Tibial artery (tissue), 4 donors: Measurements from ENCODE around the gene SGCE.

Source experiments
- DNase-seq, 2 donors: peaks; one replicate each; pipeline ENCODE4 v3.0.0-alpha.2; 2019
- H3K27ac ChIP-seq, 2 donors: fragments of 200-600 bp; sonication (generic) in 1 of 2; 1 replicate in 1 of 2; 2 replicates in 1 of 2; pipeline ENCODE4 v1.5.1; 2018 to 2019; ENCODE audit warnings: mild to moderate bottlenecking in 1 of 2
- H3K27me3 ChIP-seq, 2 donors: fragments of 200-600 bp; sonication (generic) in 1 of 2; one replicate each; pipeline versions ENCODE4 v1.5.1 to v1.6.0; 2016 to 2019
- H3K36me3 ChIP-seq, 3 donors: fragments of 200-600 bp; sonication (generic) in 2 of 3; one replicate each; pipeline ENCODE4 v1.5.1; 2016 to 2019; ENCODE audit warnings: mild to moderate bottlenecking in 2 of 3
- H3K4me1 ChIP-seq, 4 donors: fragments of 200-600 bp; sonication (generic) in 2 of 4; 1 replicate in 3 of 4; 2 replicates in 1 of 4; pipeline ENCODE4 v1.5.1; 2016 to 2019
- H3K4me3 ChIP-seq, 2 donors: fragments of 200-600 bp; sonication (generic) in 1 of 2; 1 replicate in 1 of 2; 2 replicates in 1 of 2; pipeline ENCODE4 v1.5.1; 2018 to 2019; ENCODE audit warnings: mild to moderate bottlenecking in 2 of 2
- H3K9me3 ChIP-seq, 3 donors: fragments of 200-600 bp; sonication (generic) in 1 of 3; one replicate each; pipeline ENCODE4 v1.5.1; 2016 to 2019
- CTCF ChIP-seq, 2 experiments: fragments of 200-600 bp in 1 of 2; fragments of 450-650 bp in 1 of 2; IDR thresholded peaks; one replicate each; pipeline ENCODE4 v1.5.1; 2017 to 2019; ENCODE audit warnings: antibody characterized with exemption in 2 of 2, mild to moderate bottlenecking in 1 of 2, moderate library complexity in 1 of 2
- intact Hi-C: fragments of 100-400 bp; cut with DNase I; formaldehyde crosslinking; loops from one replicate; pipeline ENCODE4 v1.15.0; 2023; ENCODE audit warnings: low total_unique reads

SGCE gene

GRCh38 chr7:94633014-94633341 is 23.0 kb downstream of the SGCE start:
- no peak overlapping the region for H3K4me3 ChIP-seq
- H3K36me3 ChIP-seq: no peaks in the 10 kb centered on the region
- peaks cover 0 to 14% (median 5%) of the 10 kb centered on the region in 4 donors for H3K4me1 ChIP-seq
- intact Hi-C loops: no loop called here
- H3K27me3 ChIP-seq: no peaks in the 10 kb centered on the region
- no peak for DNase-seq
- TF ChIP-seq CTCF (IDR thresholded peaks at IDR 0.05): no peak
- H3K27ac ChIP-seq: no peak overlapping the region
- no peaks in the 10 kb centered on the region for H3K9me3 ChIP-seq

GRCh38 chr7:94632338-94633013 is 23.5 kb downstream of the SGCE start:
- TF ChIP-seq CTCF (IDR thresholded peaks at IDR 0.05): no peak
- H3K4me1 ChIP-seq: peaks cover 0 to 14% (median 5%) of the 10 kb centered on the region in 4 donors
- DNase-seq: no peak
- intact Hi-C loops: no loop called here
- H3K9me3 ChIP-seq: no peaks in the 10 kb centered on the region
- no peaks in the 10 kb centered on the region for H3K36me3 ChIP-seq
- no peaks in the 10 kb centered on the region for H3K27me3 ChIP-seq
- H3K27ac ChIP-seq: no peak overlapping the region
- no peak overlapping the region for H3K4me3 ChIP-seq

- H3K27ac ChIP-seq: no peak overlapping the region
These were observed 25.1 kb downstream of the SGCE start for GRCh38 chr7:94630855-94631254.

GRCh38 chr7:94623820-94624219 is 32.1 kb downstream of the SGCE start:
- Histone ChIP-seq H3K36me3 (no peaks in the 10 kb centered on the region), H3K27me3 (no peaks in the 10 kb centered on the region), H3K4me1 (peaks cover 0 to 15% (median 10%) of the 10 kb centered on the region in 4 donors), H3K4me3 (no peak overlapping the region), H3K9me3 (no peaks in the 10 kb centered on the region), H3K27ac (no peak overlapping the region)
- no peak for TF ChIP-seq CTCF (IDR thresholded peaks at IDR 0.05)
- intact Hi-C loops: no loop called here
- DNase-seq: no peak

More at GRCh38 chr7:94630855-94631254, 25.1 kb downstream of the SGCE start:
- intact Hi-C loops: no loop called here
- Histone ChIP-seq H3K4me3 (no peak overlapping the region), H3K4me1 (peaks cover 0 to 14% (median 5%) of the 10 kb centered on the region in 4 donors), H3K9me3 (no peaks in the 10 kb centered on the region), H3K36me3 (no peaks in the 10 kb centered on the region), H3K27me3 (no peaks in the 10 kb centered on the region)
- no peak for DNase-seq
- TF ChIP-seq CTCF (IDR thresholded peaks at IDR 0.05): no peak

- H3K27me3 ChIP-seq: no peaks in the 10 kb centered on the region
- no peak overlapping the region for H3K4me3 ChIP-seq
- peaks cover 0 to 15% (median 10%) of the 10 kb centered on the region in 4 donors for H3K4me1 ChIP-seq
- DNase-seq: no peak
- no peaks in the 10 kb centered on the region for H3K9me3 ChIP-seq
- H3K27ac ChIP-seq: peak overlapping the region; percentile 45 to 48
- TF ChIP-seq CTCF (IDR thresholded peaks at IDR 0.05): no peak
- no peaks in the 10 kb centered on the region for H3K36me3 ChIP-seq
- intact Hi-C loops: no loop called here
These were observed 34.8 kb downstream of the SGCE start for GRCh38 chr7:94621120-94621519.
